T-helper 1 cell treated with Interleukin-12 subunit alpha and Interleukin-12 subunit beta and Interleukin-4 antibody, amounts not matched to agents 30 μg/mL and 1 μg/mL, for 36 hours (primary cell): ENCODE data around the gene SCD5.

Source experiments
- H3K27ac Mint-ChIP-seq: one replicate; pipeline ENCODE4 v1.8.0; 2021; ENCODE audit warnings: mild to moderate bottlenecking, mixed read lengths
- H3K27me3 Mint-ChIP-seq: one replicate; pipeline ENCODE4 v1.8.0; 2021; ENCODE audit warnings: low read depth, mixed read lengths
- H3K36me3 Mint-ChIP-seq: one replicate; pipeline ENCODE4 v1.8.0; 2021; ENCODE audit warnings: low read depth, mixed read lengths
- H3K4me1 Mint-ChIP-seq: one replicate; pipeline ENCODE4 v1.8.0; 2021; ENCODE audit warnings: low read depth, mixed read lengths
- H3K4me3 Mint-ChIP-seq: one replicate; pipeline ENCODE4 v1.8.0; 2021; ENCODE audit warnings: mild to moderate bottlenecking, moderate library complexity, mixed read lengths
- H3K9me3 Mint-ChIP-seq: one replicate; pipeline ENCODE4 v1.8.0; 2021; ENCODE audit warnings: mixed read lengths

SCD5 gene

DNA sequence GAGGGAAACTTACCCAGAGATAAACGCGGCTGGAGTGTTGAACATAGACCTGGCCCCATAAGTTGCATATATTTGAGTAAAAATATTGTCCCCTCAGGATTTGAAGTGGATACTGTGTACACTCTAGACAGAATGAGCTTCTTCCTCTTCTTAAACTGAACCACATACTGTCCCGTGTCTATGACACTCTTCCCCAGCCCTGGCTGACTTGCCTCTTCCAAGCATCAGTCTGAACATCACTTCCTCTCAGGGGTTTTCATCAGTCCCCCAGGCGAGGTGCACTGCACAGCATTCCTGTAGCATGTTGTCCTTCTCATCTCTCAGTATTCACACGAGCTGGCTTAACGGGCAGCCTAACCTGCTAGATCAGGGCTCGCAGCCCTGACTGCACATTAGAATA is 156.3 kb downstream of the SCD5 start:
- no peak overlapping the region for H3K27ac Mint-ChIP-seq

GRCh38 chr4:82640540-82640939 is 158.1 kb downstream of the SCD5 start:
- Mint-ChIP-seq H3K36me3 (no peaks in the 10 kb centered on the region), H3K9me3 (no peaks in the 10 kb centered on the region), H3K27me3 (no peaks in the 10 kb centered on the region), H3K4me3 (no peak overlapping the region), H3K27ac (no peak overlapping the region), H3K4me1 (no peaks in the 10 kb centered on the region)

More for the DNA sequence above, 156.3 kb downstream of the SCD5 start:
- H3K27me3 Mint-ChIP-seq = no peaks in the 10 kb centered on the region
- H3K4me3 Mint-ChIP-seq = no peak overlapping the region
- H3K9me3 Mint-ChIP-seq = no peaks in the 10 kb centered on the region
- H3K36me3 Mint-ChIP-seq = no peaks in the 10 kb centered on the region
- H3K4me1 Mint-ChIP-seq = no peaks in the 10 kb centered on the region

DNA sequence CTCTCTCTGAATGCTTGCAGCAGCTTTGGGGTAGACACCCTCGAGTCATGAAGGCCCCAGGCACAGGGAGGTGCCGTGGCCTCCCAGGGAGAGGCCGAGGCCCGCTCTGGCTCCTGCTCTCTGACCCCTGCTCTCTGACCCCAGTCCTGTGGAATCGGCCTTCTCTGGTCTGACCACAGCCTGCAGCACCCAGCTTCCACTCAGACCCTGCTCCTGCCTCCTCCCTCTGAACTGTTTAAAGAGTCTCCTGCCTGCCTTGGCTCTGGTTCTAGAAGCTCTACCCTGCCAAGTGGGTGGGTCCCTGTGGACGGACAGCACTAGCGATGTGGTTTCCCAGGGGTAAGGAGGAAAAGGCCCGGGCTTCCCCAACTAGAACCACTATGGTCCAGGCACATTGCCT is 158.6 kb downstream of the SCD5 start:
- Mint-ChIP-seq H3K4me3 (no peak overlapping the region), H3K36me3 (no peaks in the 10 kb centered on the region), H3K4me1 (no peaks in the 10 kb centered on the region), H3K27me3 (no peaks in the 10 kb centered on the region), H3K9me3 (no peaks in the 10 kb centered on the region), H3K27ac (no peak overlapping the region)

GRCh38 chr4:82638479-82638878 is 160.1 kb downstream of the SCD5 start:
- no peaks in the 10 kb centered on the region for H3K4me1 Mint-ChIP-seq
- no peaks in the 10 kb centered on the region for H3K9me3 Mint-ChIP-seq
- no peaks in the 10 kb centered on the region for H3K36me3 Mint-ChIP-seq
- no peaks in the 10 kb centered on the region for H3K27me3 Mint-ChIP-seq
- no peak overlapping the region for H3K4me3 Mint-ChIP-seq
- H3K27ac Mint-ChIP-seq = no peak overlapping the region

- no peaks in the 10 kb centered on the region for H3K4me1 Mint-ChIP-seq
- no peak overlapping the region for H3K4me3 Mint-ChIP-seq
- H3K9me3 Mint-ChIP-seq = peaks cover 4% of the 10 kb centered on the region
- no peak overlapping the region for H3K27ac Mint-ChIP-seq
- no peaks in the 10 kb centered on the region for H3K36me3 Mint-ChIP-seq
- H3K27me3 Mint-ChIP-seq = no peaks in the 10 kb centered on the region
These were observed 168.5 kb downstream of the SCD5 start for GRCh38 chr4:82630079-82630478.

DNA sequence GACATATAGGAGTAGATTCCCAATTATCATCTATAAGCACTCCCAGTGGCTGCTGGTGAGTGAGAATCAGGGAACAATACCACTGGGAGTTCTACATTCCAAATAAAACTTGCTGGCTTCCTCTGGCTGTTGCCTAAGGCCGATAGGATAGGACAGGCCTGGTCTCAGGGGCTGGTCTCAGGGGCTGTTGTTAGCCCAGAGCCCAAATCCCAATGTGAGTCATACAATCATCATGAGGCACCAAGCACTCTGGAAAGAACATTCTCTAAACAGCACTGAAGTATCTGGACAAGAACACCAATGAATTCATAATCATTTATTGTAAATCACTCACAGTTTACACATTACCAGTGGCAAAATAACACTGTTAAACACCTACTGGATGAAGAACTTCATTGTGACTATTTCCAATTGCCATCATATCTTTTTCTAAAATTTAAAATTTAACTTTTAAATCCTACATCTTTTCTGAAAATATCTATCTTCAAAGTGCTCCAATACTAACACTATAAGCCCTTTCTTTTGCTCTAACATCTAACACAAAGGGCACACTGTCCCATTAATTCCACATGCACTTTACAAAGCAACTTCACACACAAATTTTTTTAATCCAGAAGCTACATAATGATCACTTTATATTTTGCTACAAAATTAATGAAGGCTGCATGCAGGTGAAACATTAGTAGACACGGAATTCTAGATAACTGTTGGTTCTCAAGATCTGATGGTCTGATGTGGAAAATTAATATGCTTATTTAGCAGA is 169.2 kb downstream of the SCD5 start:
- no peaks in the 10 kb centered on the region for H3K4me1 Mint-ChIP-seq
- H3K27ac Mint-ChIP-seq = no peak overlapping the region
- no peaks in the 10 kb centered on the region for H3K27me3 Mint-ChIP-seq
- H3K36me3 Mint-ChIP-seq = no peaks in the 10 kb centered on the region
- H3K9me3 Mint-ChIP-seq = peaks cover 4% of the 10 kb centered on the region
- no peak overlapping the region for H3K4me3 Mint-ChIP-seq

DNA sequence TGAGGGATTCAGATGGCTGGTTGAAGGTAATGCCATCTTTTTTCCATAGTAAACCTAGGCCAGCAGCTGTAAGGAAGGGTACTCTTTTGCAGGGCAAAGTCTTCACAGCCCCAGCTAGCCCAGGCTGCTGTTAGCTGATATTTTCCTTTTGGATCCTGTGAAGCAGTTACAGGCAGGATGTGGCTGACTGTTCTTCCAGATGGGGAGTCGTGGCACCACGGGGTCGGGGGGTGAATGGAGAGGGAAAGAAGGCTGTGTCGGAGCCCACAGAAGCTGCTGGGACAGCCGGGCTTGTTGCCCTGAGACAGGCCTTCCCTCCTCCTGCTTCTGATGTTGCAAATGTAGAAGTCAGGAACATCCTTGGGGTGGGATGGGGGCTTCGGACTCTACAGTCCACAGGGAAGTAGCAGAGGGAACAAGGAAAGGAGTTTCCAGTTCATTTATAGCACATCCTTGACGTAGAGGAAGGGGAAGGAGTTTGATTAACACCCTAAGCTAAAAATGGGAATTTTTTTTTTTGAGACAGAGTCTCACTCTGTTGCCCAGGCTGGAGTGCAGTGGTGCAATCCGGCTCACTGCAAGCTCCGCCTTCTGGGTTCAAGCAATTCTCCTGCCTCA is 172.2 kb downstream of the SCD5 start:
- H3K4me1 Mint-ChIP-seq = no peaks in the 10 kb centered on the region
- H3K27ac Mint-ChIP-seq = no peak overlapping the region
- H3K4me3 Mint-ChIP-seq = no peak overlapping the region
- H3K9me3 Mint-ChIP-seq = no peaks in the 10 kb centered on the region
- no peaks in the 10 kb centered on the region for H3K36me3 Mint-ChIP-seq
- H3K27me3 Mint-ChIP-seq = no peaks in the 10 kb centered on the region

GRCh38 chr4:82624819-82625218 is 173.8 kb downstream of the SCD5 start:
- Mint-ChIP-seq H3K27me3 (no peaks in the 10 kb centered on the region), H3K36me3 (no peaks in the 10 kb centered on the region), H3K4me1 (no peaks in the 10 kb centered on the region), H3K9me3 (no peaks in the 10 kb centered on the region), H3K4me3 (no peak overlapping the region), H3K27ac (no peak overlapping the region)

DNA sequence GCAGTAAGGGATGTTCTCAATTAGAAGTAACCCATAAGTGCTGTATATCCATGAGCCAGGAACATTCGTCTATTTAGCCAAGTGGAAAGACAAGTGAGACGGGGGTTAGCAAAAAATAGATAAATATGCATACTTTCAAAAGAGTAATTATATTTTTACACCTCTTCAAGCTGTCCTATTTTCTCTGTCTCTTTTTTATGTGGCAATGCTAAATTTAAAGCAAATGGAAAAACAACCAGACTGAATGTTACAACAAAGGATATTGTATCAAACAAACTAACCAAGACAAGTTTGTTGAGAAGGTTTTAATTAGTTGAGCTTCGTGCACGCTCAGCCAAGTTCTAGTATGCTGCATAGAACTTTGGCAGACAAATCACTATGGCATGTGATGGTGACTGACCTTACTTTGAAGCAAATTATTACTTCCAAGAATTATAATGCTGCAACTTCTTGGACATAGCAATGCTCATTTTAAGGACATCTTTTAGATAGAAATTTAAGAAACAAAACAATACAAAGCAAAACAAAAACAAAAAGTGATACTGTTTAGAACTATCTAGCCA is 175.4 kb downstream of the SCD5 start:
- Mint-ChIP-seq H3K27me3 (no peaks in the 10 kb centered on the region), H3K4me1 (no peaks in the 10 kb centered on the region), H3K9me3 (no peaks in the 10 kb centered on the region), H3K27ac (no peak overlapping the region), H3K36me3 (no peaks in the 10 kb centered on the region), H3K4me3 (no peak overlapping the region)

- Mint-ChIP-seq H3K4me3 (no peak overlapping the region), H3K9me3 (no peaks in the 10 kb centered on the region), H3K27me3 (no peaks in the 10 kb centered on the region), H3K27ac (no peak overlapping the region), H3K36me3 (no peaks in the 10 kb centered on the region), H3K4me1 (no peaks in the 10 kb centered on the region)
These were observed 177.3 kb downstream of the SCD5 start for GRCh38 chr4:82621251-82621650.

- H3K27ac Mint-ChIP-seq = no peak overlapping the region
- H3K36me3 Mint-ChIP-seq = no peaks in the 10 kb centered on the region
- no peak overlapping the region for H3K4me3 Mint-ChIP-seq
- H3K27me3 Mint-ChIP-seq = no peaks in the 10 kb centered on the region
- H3K4me1 Mint-ChIP-seq = no peaks in the 10 kb centered on the region
- H3K9me3 Mint-ChIP-seq = no peaks in the 10 kb centered on the region
These were observed 178.4 kb downstream of the SCD5 start for GRCh38 chr4:82620126-82620735.

- H3K9me3 Mint-ChIP-seq = no peaks in the 10 kb centered on the region
- H3K27ac Mint-ChIP-seq = no peak overlapping the region
- no peaks in the 10 kb centered on the region for H3K36me3 Mint-ChIP-seq
- no peak overlapping the region for H3K4me3 Mint-ChIP-seq
- no peaks in the 10 kb centered on the region for H3K27me3 Mint-ChIP-seq
- no peaks in the 10 kb centered on the region for H3K4me1 Mint-ChIP-seq
These were observed 180.4 kb downstream of the SCD5 start for GRCh38 chr4:82618103-82618720.

DNA sequence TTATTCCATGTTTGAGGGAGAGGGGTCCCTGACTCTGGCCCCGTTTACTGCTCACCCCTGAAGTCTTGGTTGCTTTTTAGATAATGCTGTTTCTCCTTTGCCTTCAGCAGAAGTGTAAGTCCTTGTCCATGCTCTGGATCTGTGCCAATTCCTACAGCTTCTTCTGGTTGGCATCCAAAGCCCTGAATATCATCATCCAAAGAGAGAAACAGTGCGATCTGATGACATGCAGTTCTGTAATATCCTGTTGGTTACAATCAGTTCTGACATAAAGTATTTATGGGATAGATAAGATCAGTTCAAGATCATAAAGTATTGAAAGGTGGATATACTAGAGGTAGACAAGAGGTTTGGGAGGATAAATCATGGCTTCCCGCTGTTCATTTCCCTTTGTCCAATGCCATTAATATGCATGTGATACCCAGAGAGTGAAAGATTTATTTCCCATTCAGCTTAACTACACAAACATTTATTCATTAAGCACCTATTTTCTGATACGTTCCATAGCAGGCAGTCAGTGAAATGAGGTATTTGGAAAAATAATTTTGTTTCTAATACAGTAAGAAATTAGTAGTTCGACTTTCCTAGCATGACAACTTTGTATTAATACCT is 183.7 kb downstream of the SCD5 start:
- no peak overlapping the region for H3K27ac Mint-ChIP-seq
- no peaks in the 10 kb centered on the region for H3K36me3 Mint-ChIP-seq
- no peak overlapping the region for H3K4me3 Mint-ChIP-seq
- H3K9me3 Mint-ChIP-seq = no peaks in the 10 kb centered on the region
- H3K4me1 Mint-ChIP-seq = no peaks in the 10 kb centered on the region
- H3K27me3 Mint-ChIP-seq = no peaks in the 10 kb centered on the region

- Mint-ChIP-seq H3K9me3 (no peaks in the 10 kb centered on the region), H3K27me3 (no peaks in the 10 kb centered on the region), H3K36me3 (no peaks in the 10 kb centered on the region), H3K4me3 (no peak overlapping the region), H3K27ac (no peak overlapping the region), H3K4me1 (no peaks in the 10 kb centered on the region)
These were observed 185.5 kb downstream of the SCD5 start for GRCh38 chr4:82613121-82613520.
